ENCODE measurements around the gene ARHGAP30. TPM values are rescaled to one million over a fixed set of nuclear protein-coding genes. Genes with fewer than 3 reads are reported as not detected.
"Not testable (repeated sequence)": the region's sequence is repeated elsewhere in the genome, so short reads cannot be mapped to it uniquely, and the experiment has no call there.

Gene ARHGAP30
- total and polyA plus RNA-seq, 2 of the 4 experiments (the other 2 are of a cell fraction): 0.02 TPM; not detected in 1

- H3K18ac ChIP-seq (ENCODE audit: low read depth, low read length): no peak overlapping the region
- BruUV-seq (replicated peaks): no TSS peak
- H3K23ac ChIP-seq (ENCODE audit: low read depth, low read length): no peak overlapping the region
- no peaks in the 10 kb centered on the region for H3K4me1 ChIP-seq (ENCODE audit: control insufficient read depth, insufficient read depth, low read length)
- no peak overlapping the region for H2BK20ac ChIP-seq (ENCODE audit: low read depth, low read length)
- no peaks in the 10 kb centered on the region for H3K9me1 ChIP-seq (ENCODE audit: insufficient read depth, low read length)
- no peak overlapping the region for H3K14ac ChIP-seq (replicated peaks; ENCODE audit: low read depth, low read length)
- H3K4me2 ChIP-seq (ENCODE audit: low read depth, low read length): no peak overlapping the region
- dilution Hi-C loops (cut with HindIII; ENCODE audit: low sequenced_read_pairs, unreplicated experiment) (no loop called here), in situ Hi-C loops (cut with MboI; ENCODE audit: low sequenced_read_pairs) (no loop called here), intact Hi-C loops (cut with micrococcal nuclease) (no loop called here)
- H4K91ac ChIP-seq (ENCODE audit: insufficient read depth, low read depth, low read length): no peak overlapping the region
- H3K9me3 ChIP-seq (ENCODE audit: control insufficient read depth, insufficient read depth, low read length): no peaks in the 10 kb centered on the region
- no peak for DNase-seq
- H2AFZ ChIP-seq (replicated peaks; ENCODE audit: low read length, poor library complexity): no peak overlapping the region
- no peaks in the 10 kb centered on the region for H3K27me3 ChIP-seq (ENCODE audit: control insufficient read depth, insufficient read depth, low read length)
- ATAC-seq (ENCODE audit: low read depth): no peak
- no peaks in the 10 kb centered on the region for H3K79me1 ChIP-seq (ENCODE audit: low read depth in 1 of 2, low read length in 2 of 2)
- no CpG with 5 or more reads among the region's 2 CpGs for WGBS, 2 experiments (ENCODE audit: extremely low coverage in 2 of 2, insufficient read length in 1 of 2)
- H2BK120ac ChIP-seq (ENCODE audit: low read depth, low read length): no peak overlapping the region
- H4K20me1 ChIP-seq (ENCODE audit: insufficient read depth, low read length): no peaks in the 10 kb centered on the region
- H3K4me3 ChIP-seq (ENCODE audit: insufficient read depth, low read depth, low read length): no peak overlapping the region
- H2AK5ac ChIP-seq (ENCODE audit: low read depth, low read length): no peak overlapping the region
- POLR2A ChIA-PET (ENCODE audit: unreplicated experiment): no interaction called here
- no peak overlapping the region for H2AK9ac ChIP-seq (replicated peaks; ENCODE audit: low read depth, low read length, poor library complexity)
- no peak overlapping the region for H3K9ac ChIP-seq (ENCODE audit: low read depth, low read length)
- H4K5ac ChIP-seq (ENCODE audit: low read depth, low read length): no peak overlapping the region
- H3K36me3 ChIP-seq (ENCODE audit: control insufficient read depth, insufficient read depth, low read length): no peaks in the 10 kb centered on the region
- H4K8ac ChIP-seq (ENCODE audit: low read depth in 2 of 2, low read length in 2 of 2): no peak overlapping the region
- H3K27ac ChIP-seq (ENCODE audit: insufficient read depth, low read length): no peak overlapping the region
- no peak overlapping the region for H2BK15ac ChIP-seq (ENCODE audit: low read depth, low read length)
- CTCF ChIA-PET: no interaction called here
- H2BK5ac ChIP-seq (ENCODE audit: low read depth, low read length, poor library complexity, severe bottlenecking): no peak overlapping the region
- no peak overlapping the region for H3K4ac ChIP-seq (ENCODE audit: low read depth, low read length)
- TF ChIP-seq CHD1 (IDR thresholded peaks at IDR 0.05; ENCODE audit: low read depth, low read length): no peak
- no peak overlapping the region for H3K56ac ChIP-seq (ENCODE audit: extremely low read depth, insufficient read depth, low read length)
Observed at GRCh38 chr1:161031874-161032273, 37.8 kb downstream of the ARHGAP30 start.

GRCh38 chr1:161029466-161029865, 40.2 kb downstream of the ARHGAP30 start:
- H3K9me3 ChIP-seq (ENCODE audit: control insufficient read depth, insufficient read depth, low read length); H3K4ac ChIP-seq (ENCODE audit: low read depth, low read length); DNase-seq; H4K8ac ChIP-seq (ENCODE audit: low read depth in 2 of 2, low read length in 2 of 2); ATAC-seq (ENCODE audit: low read depth); H3K9me1 ChIP-seq (ENCODE audit: insufficient read depth, low read length); H3K4me2 ChIP-seq (ENCODE audit: low read depth, low read length); H3K9ac ChIP-seq (ENCODE audit: low read depth, low read length); H3K14ac ChIP-seq (replicated peaks; ENCODE audit: low read depth, low read length); intact Hi-C loops (cut with micrococcal nuclease); CTCF ChIA-PET; POLR2A ChIA-PET (ENCODE audit: unreplicated experiment); H4K91ac ChIP-seq (ENCODE audit: insufficient read depth, low read depth, low read length); H3K36me3 ChIP-seq (ENCODE audit: control insufficient read depth, insufficient read depth, low read length); dilution Hi-C loops (cut with HindIII; ENCODE audit: low sequenced_read_pairs, unreplicated experiment); H2BK20ac ChIP-seq (ENCODE audit: low read depth, low read length); H3K27me3 ChIP-seq (ENCODE audit: control insufficient read depth, insufficient read depth, low read length); H4K20me1 ChIP-seq (ENCODE audit: insufficient read depth, low read length); H3K4me1 ChIP-seq (ENCODE audit: control insufficient read depth, insufficient read depth, low read length); H3K23ac ChIP-seq (ENCODE audit: low read depth, low read length); H2AK9ac ChIP-seq (replicated peaks; ENCODE audit: low read depth, low read length, poor library complexity); H2BK15ac ChIP-seq (ENCODE audit: low read depth, low read length); H3K79me1 ChIP-seq (ENCODE audit: low read depth in 1 of 2, low read length in 2 of 2); H2BK5ac ChIP-seq (ENCODE audit: low read depth, low read length, poor library complexity, severe bottlenecking); H3K4me3 ChIP-seq (ENCODE audit: insufficient read depth, low read depth, low read length); H3K27ac ChIP-seq (ENCODE audit: insufficient read depth, low read length); H2AFZ ChIP-seq (replicated peaks; ENCODE audit: low read length, poor library complexity); in situ Hi-C loops (cut with MboI; ENCODE audit: low sequenced_read_pairs); H3K56ac ChIP-seq (ENCODE audit: extremely low read depth, insufficient read depth, low read length); H2AK5ac ChIP-seq (ENCODE audit: low read depth, low read length); H2BK120ac ChIP-seq (ENCODE audit: low read depth, low read length); H3K18ac ChIP-seq (ENCODE audit: low read depth, low read length); BruUV-seq (replicated peaks); H4K5ac ChIP-seq (ENCODE audit: low read depth, low read length): not testable (repeated sequence)
- WGBS, 2 experiments (ENCODE audit: extremely low coverage in 2 of 2, insufficient read length in 1 of 2): 97% methylated on average over 13 of the region's 32 CpGs; no CpG with 5 or more reads in 1 of the 2 experiments

All from IMR-90 (cell line).